Hepatocyte (in vitro differentiated cells): Measurements from ENCODE around the gene EBNA1BP2.

Experiments
- EZH2 ChIP-seq: fragments of 200-600 bp; sonication (generic); IDR thresholded peaks from 2 replicates; pipeline ENCODE4 v1.6.1; 2016; ENCODE audit warnings: antibody characterized with exemption, mild to moderate bottlenecking, borderline replicate concordance
- EZH2phosphoT487 ChIP-seq: fragments of 200-600 bp; sonication (generic); IDR thresholded peaks from one replicate; pipeline ENCODE4 v1.6.1; 2018; ENCODE audit warnings: antibody characterized with exemption, mild to moderate bottlenecking, low read depth, moderate library complexity; ENCODE audit not compliant: unreplicated experiment, severe bottlenecking

GRCh38 chr1:43204394-43204793, 32.3 kb upstream of the EBNA1BP2 start:
- TF ChIP-seq EZH2phosphoT487 (no peak), EZH2 (no peak)
